ENCODE measurements around the gene NFS1. TPM values are rescaled to one million over a fixed set of nuclear protein-coding genes. Genes with fewer than 3 reads are reported as not detected.
"Not testable (repeated sequence)": the region's sequence is repeated elsewhere in the genome, so short reads cannot be mapped to it uniquely, and the experiment has no call there.

The NFS1 gene
- total RNA-seq, 1 experiment from 2014 or later: 44.6 TPM

GRCh38 chr20:35721219-35721618 is 22.1 kb upstream of the NFS1 start:
- Mint-ChIP-seq H3K9me3 (ENCODE audit: low read depth, unreplicated experiment) (no peaks in the 10 kb centered on the region), H3K4me3 (ENCODE audit: low read depth, unreplicated experiment) (no peak overlapping the region), H3K27me3 (ENCODE audit: unreplicated experiment) (no peaks in the 10 kb centered on the region), H3K4me1 (ENCODE audit: low read depth, unreplicated experiment) (no peaks in the 10 kb centered on the region), H3K27ac (ENCODE audit: unreplicated experiment) (no peak overlapping the region), H3K36me3 (ENCODE audit: insufficient read depth, unreplicated experiment) (peaks cover 100% of the 10 kb centered on the region)
- BruUV-seq (replicated peaks): no TSS peak
- TF ChIP-seq CTCF (IDR thresholded peaks at IDR 0.05; ENCODE audit: unreplicated experiment): no peak
- intact Hi-C loops (cut with micrococcal nuclease; ENCODE audit: unreplicated experiment): no loop called here
- no peak for DNase-seq
- CTCF ChIA-PET: no interaction called here

- no peak for DNase-seq
- no TSS peak for BruUV-seq (replicated peaks)
- Mint-ChIP-seq H3K27me3 (ENCODE audit: unreplicated experiment) (no peaks in the 10 kb centered on the region), H3K9me3 (ENCODE audit: low read depth, unreplicated experiment) (no peaks in the 10 kb centered on the region), H3K36me3 (ENCODE audit: insufficient read depth, unreplicated experiment) (peaks cover 100% of the 10 kb centered on the region), H3K4me1 (ENCODE audit: low read depth, unreplicated experiment) (no peaks in the 10 kb centered on the region), H3K27ac (ENCODE audit: unreplicated experiment) (no peak overlapping the region), H3K4me3 (ENCODE audit: low read depth, unreplicated experiment) (no peak overlapping the region)
- no peak for TF ChIP-seq CTCF (IDR thresholded peaks at IDR 0.05; ENCODE audit: unreplicated experiment)
- CTCF ChIA-PET: interaction anchor here (1.6 kb wide), 1 partner anchor 22 kb away, joined by 7 read pairs; the partner anchor contains the start of gene RBM39
- intact Hi-C loops (cut with micrococcal nuclease; ENCODE audit: unreplicated experiment): no loop called here
Measured at GRCh38 chr20:35720165-35721123, 21.3 kb upstream of the NFS1 start.

- intact Hi-C loops (cut with micrococcal nuclease; ENCODE audit: unreplicated experiment): no loop called here
- DNase-seq: no peak
- Mint-ChIP-seq H3K36me3 (ENCODE audit: insufficient read depth, unreplicated experiment) (peaks cover 100% of the 10 kb centered on the region), H3K9me3 (ENCODE audit: low read depth, unreplicated experiment) (no peaks in the 10 kb centered on the region), H3K27ac (ENCODE audit: unreplicated experiment) (no peak overlapping the region), H3K27me3 (ENCODE audit: unreplicated experiment) (no peaks in the 10 kb centered on the region), H3K4me3 (ENCODE audit: low read depth, unreplicated experiment) (no peak overlapping the region), H3K4me1 (ENCODE audit: low read depth, unreplicated experiment) (no peaks in the 10 kb centered on the region)
- no TSS peak for BruUV-seq (replicated peaks)
- no peak for TF ChIP-seq CTCF (IDR thresholded peaks at IDR 0.05; ENCODE audit: unreplicated experiment)
- CTCF ChIA-PET: interaction anchor here (0.8 to 1.6 kb wide), 2 partner anchors 20 to 23 kb away, joined by 3 to 7 read pairs; partner anchors contain the start of gene RBM39
Measured at GRCh38 chr20:35719717-35720116, 20.6 kb upstream of the NFS1 start.

GRCh38 chr20:35718972-35719635 is 20.0 kb upstream of the NFS1 start:
- intact Hi-C loops (cut with micrococcal nuclease; ENCODE audit: unreplicated experiment): no loop called here
- no peak overlapping the region for H3K4me3 Mint-ChIP-seq (ENCODE audit: low read depth, unreplicated experiment)
- no peaks in the 10 kb centered on the region for H3K4me1 Mint-ChIP-seq (ENCODE audit: low read depth, unreplicated experiment)
- DNase-seq: no peak
- CTCF ChIA-PET: interaction anchor here (0.6 to 1.6 kb wide), 5 partner anchors 10 to 177 kb away, joined by 3 to 7 read pairs (median 3); partner anchors contain the start of gene RBM39
- no peaks in the 10 kb centered on the region for H3K9me3 Mint-ChIP-seq (ENCODE audit: low read depth, unreplicated experiment)
- BruUV-seq (replicated peaks): no TSS peak
- H3K27me3 Mint-ChIP-seq (ENCODE audit: unreplicated experiment): no peaks in the 10 kb centered on the region
- no peak overlapping the region for H3K27ac Mint-ChIP-seq (ENCODE audit: unreplicated experiment)
- H3K36me3 Mint-ChIP-seq (ENCODE audit: insufficient read depth, unreplicated experiment): peaks cover 100% of the 10 kb centered on the region
- no peak for TF ChIP-seq CTCF (IDR thresholded peaks at IDR 0.05; ENCODE audit: unreplicated experiment)

- intact Hi-C loops (cut with micrococcal nuclease; ENCODE audit: unreplicated experiment); DNase-seq; BruUV-seq (replicated peaks); H3K4me3 Mint-ChIP-seq (ENCODE audit: low read depth, unreplicated experiment); H3K9me3 Mint-ChIP-seq (ENCODE audit: low read depth, unreplicated experiment); H3K4me1 Mint-ChIP-seq (ENCODE audit: low read depth, unreplicated experiment); H3K27me3 Mint-ChIP-seq (ENCODE audit: unreplicated experiment); H3K27ac Mint-ChIP-seq (ENCODE audit: unreplicated experiment): not testable (repeated sequence)
- CTCF ChIA-PET: interaction anchor here (0.6 to 1.0 kb wide), 2 partner anchors 11 to 178 kb away, joined by 3 to 7 read pairs; no protein-coding TSS in a partner anchor
- H3K36me3 Mint-ChIP-seq (ENCODE audit: insufficient read depth, unreplicated experiment): peaks cover 100% of the 10 kb centered on the region
Measured at GRCh38 chr20:35718321-35718720, 19.2 kb upstream of the NFS1 start.

Measured in Calu3 (cell line).